DND-41 (cell line): Measurements from ENCODE around the gene SCTR.

ENCODE experiments used
- EZH2 ChIP-seq: IDR thresholded peaks from 3 replicates; pipeline ENCODE4 v1.6.1; 2012; ENCODE audit warnings: borderline replicate concordance, low read depth, mild to moderate bottlenecking, moderate library complexity, low read length, inconsistent platforms; ENCODE audit not compliant: severe bottlenecking
- TF ChIP-seq, protein P1 (sequence below): IDR thresholded peaks from 2 replicates; pipeline ENCODE4 v1.5.1; 2012; ENCODE audit warnings: borderline replicate concordance, low read length, moderate library complexity, mild to moderate bottlenecking; ENCODE audit not compliant: poor library complexity, severe bottlenecking; ENCODE audit errors: extremely low read depth

DNA sequence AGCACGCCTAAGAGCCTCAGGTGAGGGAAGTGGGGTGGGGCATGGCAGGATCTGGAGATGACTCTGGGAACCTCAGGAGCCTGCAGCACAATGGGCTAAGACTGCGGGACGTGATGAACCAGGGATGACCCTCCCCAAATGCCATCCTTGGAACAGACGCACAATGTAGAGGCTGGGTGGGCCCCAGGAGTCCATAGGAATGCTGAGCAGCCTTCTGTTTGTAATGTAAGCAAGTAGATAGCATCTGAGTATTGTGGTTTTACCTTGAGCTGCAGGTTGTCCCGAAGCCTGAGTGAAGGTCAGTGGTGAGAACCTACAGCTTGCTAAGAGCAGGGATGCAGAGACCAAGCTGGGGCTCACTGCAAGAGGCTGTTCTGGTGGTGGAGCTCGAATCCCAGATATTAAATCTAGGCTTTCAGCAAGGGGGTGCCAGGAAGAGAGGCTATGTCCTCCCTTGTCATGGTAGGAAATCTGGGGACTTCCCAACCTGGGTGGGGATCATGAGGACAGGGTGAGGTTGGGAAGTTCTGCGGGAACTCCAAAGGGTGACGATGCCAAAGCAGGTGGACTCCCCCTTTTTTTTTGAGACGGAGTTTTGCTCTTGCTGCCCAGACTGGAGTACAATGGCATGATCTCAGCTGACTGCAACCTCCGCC, 5.8 kb downstream of the SCTR start:
- TF ChIP-seq, protein P1, sequence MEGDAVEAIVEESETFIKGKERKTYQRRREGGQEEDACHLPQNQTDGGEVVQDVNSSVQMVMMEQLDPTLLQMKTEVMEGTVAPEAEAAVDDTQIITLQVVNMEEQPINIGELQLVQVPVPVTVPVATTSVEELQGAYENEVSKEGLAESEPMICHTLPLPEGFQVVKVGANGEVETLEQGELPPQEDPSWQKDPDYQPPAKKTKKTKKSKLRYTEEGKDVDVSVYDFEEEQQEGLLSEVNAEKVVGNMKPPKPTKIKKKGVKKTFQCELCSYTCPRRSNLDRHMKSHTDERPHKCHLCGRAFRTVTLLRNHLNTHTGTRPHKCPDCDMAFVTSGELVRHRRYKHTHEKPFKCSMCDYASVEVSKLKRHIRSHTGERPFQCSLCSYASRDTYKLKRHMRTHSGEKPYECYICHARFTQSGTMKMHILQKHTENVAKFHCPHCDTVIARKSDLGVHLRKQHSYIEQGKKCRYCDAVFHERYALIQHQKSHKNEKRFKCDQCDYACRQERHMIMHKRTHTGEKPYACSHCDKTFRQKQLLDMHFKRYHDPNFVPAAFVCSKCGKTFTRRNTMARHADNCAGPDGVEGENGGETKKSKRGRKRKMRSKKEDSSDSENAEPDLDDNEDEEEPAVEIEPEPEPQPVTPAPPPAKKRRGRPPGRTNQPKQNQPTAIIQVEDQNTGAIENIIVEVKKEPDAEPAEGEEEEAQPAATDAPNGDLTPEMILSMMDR = no peak
- no peak for TF ChIP-seq EZH2
